ENCODE results near the gene HES6.

HES6 gene

GRCh38 chr2:238286551-238286950 lies 46.7 kb upstream of the HES6 start:
- no peak overlapping the region for H3K4me3 ChIP-seq (ENCODE audit: low read depth, low read length)
- no peak for TF ChIP-seq CTCF (IDR thresholded peaks at IDR 0.05; ENCODE audit: borderline replicate concordance, insufficient read depth, low read depth, low read length)

GRCh38 chr2:238286095-238286494 lies 46.3 kb upstream of the HES6 start:
- no peak for TF ChIP-seq CTCF (IDR thresholded peaks at IDR 0.05; ENCODE audit: borderline replicate concordance, insufficient read depth, low read depth, low read length)

GRCh38 chr2:238285653-238286082 lies 45.8 kb upstream of the HES6 start:
- TF ChIP-seq CTCF (IDR thresholded peaks at IDR 0.05; ENCODE audit: borderline replicate concordance, insufficient read depth, low read depth, low read length), result no peak
- no peak overlapping the region for H3K4me3 ChIP-seq (ENCODE audit: low read depth, low read length)

More at GRCh38 chr2:238286095-238286494, 46.3 kb upstream of the HES6 start:
- no peak overlapping the region for H3K4me3 ChIP-seq (ENCODE audit: low read depth, low read length)

GRCh38 chr2:238284802-238285515 lies 45.1 kb upstream of the HES6 start:
- no peak overlapping the region for H3K4me3 ChIP-seq (ENCODE audit: low read depth, low read length)
- TF ChIP-seq CTCF (IDR thresholded peaks at IDR 0.05; ENCODE audit: borderline replicate concordance, insufficient read depth, low read depth, low read length), result no peak

- H3K4me3 ChIP-seq (ENCODE audit: low read depth, low read length), result no peak overlapping the region
- TF ChIP-seq CTCF (IDR thresholded peaks at IDR 0.05; ENCODE audit: borderline replicate concordance, insufficient read depth, low read depth, low read length), result no peak
Observed at GRCh38 chr2:238282861-238283738, 43.3 kb upstream of the HES6 start.

- H3K4me3 ChIP-seq (ENCODE audit: low read depth, low read length), result no peak overlapping the region
- no peak for TF ChIP-seq CTCF (IDR thresholded peaks at IDR 0.05; ENCODE audit: borderline replicate concordance, insufficient read depth, low read depth, low read length)
Observed at GRCh38 chr2:238281826-238282480, 42.1 kb upstream of the HES6 start.

Measured in GM12875 (cell line).